H1 (cell line): ENCODE data around the gene CRADD. TPM values are rescaled to one million over a fixed set of nuclear protein-coding genes. Genes with fewer than 3 reads are reported as not detected.

Source experiments
- CTCF ChIA-PET: fragments of 300-600 bp; sonication (Branson Sonifier 250); formaldehyde crosslinking; loops from one replicate; lab custom pipeline; 2021; ENCODE audit not compliant: partially characterized antibody; lab: Charles Lee
- POLR2A ChIA-PET: fragments of 300-600 bp; sonication (Branson Sonifier 250); formaldehyde crosslinking; loops from one replicate; lab custom pipeline; 2021; ENCODE audit warnings: inconsistent platforms; ENCODE audit not compliant: partially characterized antibody; lab: Charles Lee
- DNase-seq, 2 experiments: peaks; one replicate each; pipeline versions ENCODE4 v3.0.0 to v3.0.0-alpha.2; 2010 to 2022; ENCODE audit warnings: low spot score in 2 of 2, low read depth in 1 of 2, mixed read lengths in 1 of 2
- FAIRE-seq: peaks from 2 replicates; lab custom pipeline; 2011; peaks lifted over from hg19 to GRCh38; lab: Jason Lieb, UNC
- H2AFZ ChIP-seq: 2 replicates; pipeline ENCODE4 v1.8.1; 2012; ENCODE audit warnings: low read length, inconsistent platforms
- H2AK5ac ChIP-seq: 2 replicates; pipeline ENCODE4 v1.6.1; 2013; ENCODE audit warnings: low read depth, low read length
- H2BK120ac ChIP-seq: replicated peaks from 2 replicates; pipeline ENCODE3; 2013; ENCODE audit warnings: low read depth, low read length, inconsistent platforms
- H2BK12ac ChIP-seq: 2 replicates; pipeline ENCODE4 v1.6.1; 2013; ENCODE audit warnings: low read depth, low read length
- H2BK15ac ChIP-seq: 2 replicates; pipeline ENCODE4 v1.6.1; 2013; ENCODE audit warnings: low read length
- H2BK20ac ChIP-seq: 2 replicates; pipeline ENCODE4 v1.6.1; 2013; ENCODE audit warnings: low read length
- H2BK5ac ChIP-seq: 2 replicates; pipeline ENCODE4 v1.6.1; 2013; ENCODE audit warnings: low read depth, low read length
- H3K14ac ChIP-seq: 2 replicates; pipeline ENCODE4 v1.6.1; 2013; ENCODE audit warnings: inconsistent platforms; ENCODE audit not compliant: insufficient read length
- H3K18ac ChIP-seq: 2 replicates; pipeline ENCODE4 v1.6.1; 2013; ENCODE audit warnings: low read length; ENCODE audit errors: extremely low read depth
- H3K23ac ChIP-seq: 2 replicates; pipeline ENCODE4 v1.6.1; 2013; ENCODE audit warnings: inconsistent platforms; ENCODE audit not compliant: insufficient read length
- H3K23me2 ChIP-seq: 2 replicates; pipeline ENCODE4 v1.6.1; 2013; ENCODE audit warnings: low read depth, low read length
- H3K27ac ChIP-seq: 2 replicates; pipeline ENCODE4 v1.6.1; 2011; ENCODE audit warnings: low read depth, low read length, inconsistent platforms
- H3K27me3 ChIP-seq, 4 experiments: replicated peaks in 1 of 4; 1 replicate in 1 of 4; 2 replicates in 3 of 4; pipeline versions ENCODE4 v1.6.1 to v1.8.1; 2011 to 2013; ENCODE audit warnings: low read length in 3 of 4, mild to moderate bottlenecking in 3 of 4, inconsistent platforms in 2 of 4, mixed read lengths in 2 of 4, moderate library complexity in 1 of 4; ENCODE audit not compliant: control insufficient read depth in 3 of 4, insufficient read depth in 3 of 4; ENCODE audit errors: extremely low read depth in 1 of 4
- H3K36me3 ChIP-seq, 4 experiments: 2 replicates each; pipeline versions ENCODE4 v1.6.1 to v1.8.1; 2011 to 2013; ENCODE audit warnings: mild to moderate bottlenecking in 4 of 4, low read length in 3 of 4, moderate library complexity in 2 of 4, control low read depth in 1 of 4, inconsistent platforms in 1 of 4; ENCODE audit not compliant: insufficient read depth in 4 of 4, control insufficient read depth in 2 of 4
- H3K4ac ChIP-seq: replicated peaks from 2 replicates; pipeline ENCODE3; 2013; ENCODE audit warnings: low read length, low read depth, mixed read lengths, inconsistent platforms; ENCODE audit not compliant: insufficient read length
- H3K4me1 ChIP-seq, 4 experiments: replicated peaks in 1 of 4; 1 replicate in 1 of 4; 2 replicates in 3 of 4; pipeline versions ENCODE4 v1.6.1 to v1.8.1; 2011 to 2013; ENCODE audit warnings: low read length in 3 of 4, inconsistent platforms in 2 of 4, mixed read lengths in 1 of 4; ENCODE audit not compliant: insufficient read depth in 4 of 4, control insufficient read depth in 3 of 4
- H3K4me2 ChIP-seq, 2 experiments: 2 replicates each; pipeline versions ENCODE4 v1.6.1 to v1.8.1; 2011 to 2013; ENCODE audit warnings: low read depth in 2 of 2, low read length in 2 of 2, control low read depth in 1 of 2, inconsistent platforms in 1 of 2, mild to moderate bottlenecking in 1 of 2; ENCODE audit not compliant: insufficient read depth in 1 of 2
- H3K4me3 ChIP-seq, 4 experiments: fragments of 200-600, 300-600 bp in 1 of 4; sonication (generic), shearing (Covaris generic), sonication (Bioruptor Twin) in 1 of 4; 2 replicates each; pipeline versions ENCODE4 v1.5.1 to v1.8.1; 2011 to 2016; ENCODE audit warnings: low read length in 4 of 4, low read depth in 3 of 4, control low read depth in 2 of 4, inconsistent platforms in 2 of 4, mild to moderate bottlenecking in 2 of 4, mixed read lengths in 1 of 4, moderate library complexity in 1 of 4; ENCODE audit not compliant: insufficient read depth in 2 of 4; ENCODE audit errors: extremely low read depth in 1 of 4
- H3K56ac ChIP-seq: replicated peaks from 2 replicates; pipeline ENCODE3; 2013; ENCODE audit warnings: low read depth, mild to moderate bottlenecking, mixed read lengths, low read length, inconsistent platforms; ENCODE audit not compliant: insufficient read length
- H3K79me1 ChIP-seq: 2 replicates; pipeline ENCODE4 v1.6.1; 2013; ENCODE audit warnings: low read depth, low read length, control low read depth
- H3K79me2 ChIP-seq, 2 experiments: 2 replicates each; pipeline versions ENCODE4 v1.6.1 to v1.8.1; 2012 to 2013; ENCODE audit warnings: low read length in 2 of 2, mild to moderate bottlenecking in 2 of 2, inconsistent platforms in 1 of 2; ENCODE audit not compliant: insufficient read depth in 2 of 2, control insufficient read depth in 1 of 2
- H3K9ac ChIP-seq, 4 experiments: replicated peaks in 1 of 4; 1 replicate in 1 of 4; 2 replicates in 3 of 4; pipeline versions ENCODE4 v1.6.1 to v1.8.1; 2011 to 2013; ENCODE audit warnings: low read depth in 3 of 4, low read length in 3 of 4, control low read depth in 2 of 4, mild to moderate bottlenecking in 2 of 4, moderate library complexity in 2 of 4, inconsistent platforms in 1 of 4; ENCODE audit errors: extremely low read depth in 1 of 4
- H3K9me3 ChIP-seq, 2 experiments: 2 replicates each; pipeline versions ENCODE4 v1.6.1 to v1.8.1; 2012 to 2013; ENCODE audit warnings: mild to moderate bottlenecking in 2 of 2, moderate library complexity in 2 of 2, control low read depth in 1 of 2, inconsistent platforms in 1 of 2, low read depth in 1 of 2, low read length in 1 of 2, mixed read lengths in 1 of 2; ENCODE audit not compliant: insufficient read depth in 2 of 2
- H4K20me1 ChIP-seq, 2 experiments: replicated peaks in 1 of 2; 2 replicates each; pipeline versions ENCODE3 to v1.8.1; 2011 to 2013; ENCODE audit warnings: inconsistent platforms in 2 of 2, low read length in 2 of 2, mild to moderate bottlenecking in 1 of 2; ENCODE audit not compliant: insufficient read depth in 2 of 2, control insufficient read depth in 1 of 2
- H4K5ac ChIP-seq: 2 replicates; pipeline ENCODE4 v1.6.1; 2013; ENCODE audit warnings: low read length, low read depth, mixed read lengths, inconsistent platforms; ENCODE audit not compliant: insufficient read length
- H4K8ac ChIP-seq: 2 replicates; pipeline ENCODE4 v1.8.0; 2013; ENCODE audit warnings: mild to moderate bottlenecking, moderate library complexity, low read length, inconsistent platforms; ENCODE audit not compliant: insufficient read depth; ENCODE audit errors: extremely low read depth
- H4K91ac ChIP-seq: replicated peaks from 2 replicates; pipeline ENCODE3; 2013; ENCODE audit warnings: low read length, mixed read lengths, inconsistent platforms; ENCODE audit not compliant: insufficient read length
- CBX5 ChIP-seq: fragments of 300-800, 300-1000 bp; sonication (generic); IDR thresholded peaks from 2 replicates; pipeline ENCODE4 v1.7.1; 2016; ENCODE audit warnings: antibody characterized with exemption, low read length, low read depth
- CBX8 ChIP-seq: fragments of 300-800, 300-1000 bp; sonication (generic); IDR thresholded peaks from 2 replicates; pipeline ENCODE4 v1.7.1; 2016; ENCODE audit warnings: low read depth, low read length, borderline replicate concordance
- EP300 ChIP-seq, 2 experiments: IDR thresholded peaks; 1 replicate in 1 of 2; 2 replicates in 1 of 2; pipeline ENCODE4 v1.6.1; 2011 to 2012; ENCODE audit warnings: low read depth in 2 of 2, low read length in 2 of 2, mild to moderate bottlenecking in 2 of 2, borderline replicate concordance in 1 of 2, inconsistent platforms in 1 of 2, moderate library complexity in 1 of 2
- GTF2F1 ChIP-seq: IDR thresholded peaks from 2 replicates; pipeline ENCODE4 v1.6.1; 2012; ENCODE audit warnings: low read depth, low read length, improper control_type of control experiment, borderline replicate concordance
- HDAC2 ChIP-seq, 2 experiments: fragments of 300-600 bp in 1 of 2; sonication (generic) in 1 of 2; IDR thresholded peaks; 2 replicates each; pipeline ENCODE4 v1.6.1; 2011 to 2012; ENCODE audit warnings: low read depth in 2 of 2, low read length in 2 of 2, mild to moderate bottlenecking in 2 of 2, moderate library complexity in 2 of 2, borderline replicate concordance in 1 of 2, inconsistent platforms in 1 of 2
- RFX5 ChIP-seq: IDR thresholded peaks from 2 replicates; pipeline ENCODE4 v1.6.1; 2011; ENCODE audit warnings: low read depth, low read length, improper control_type of control experiment, borderline replicate concordance
- SP1 ChIP-seq: IDR thresholded peaks from 2 replicates; pipeline ENCODE4 v1.6.1; 2011; ENCODE audit warnings: low read depth, low read length
- SP2 ChIP-seq: IDR thresholded peaks from 2 replicates; pipeline ENCODE4 v1.6.1; 2012; ENCODE audit warnings: mild to moderate bottlenecking, low read length, inconsistent platforms
- SUZ12 ChIP-seq: fragments of 200-600 bp; sonication (generic); IDR thresholded peaks from 2 replicates; pipeline ENCODE4 v1.6.1; 2012; ENCODE audit warnings: mild to moderate bottlenecking, inconsistent platforms, low read length, moderate library complexity, mixed read lengths
- TEAD4 ChIP-seq: IDR thresholded peaks from 2 replicates; pipeline ENCODE4 v1.6.1; 2012; ENCODE audit warnings: low read depth, low read length, inconsistent platforms, mixed read lengths
- ZNF274 ChIP-seq: IDR thresholded peaks from 2 replicates; pipeline ENCODE4 v1.7.0; 2012; ENCODE audit warnings: low read length, borderline replicate concordance; ENCODE audit errors: extremely low read depth
- polyA plus RNA-seq, 7 experiments: library from polyadenylated mRNA; depleted of rRNA in 3 of 7; stranded (reverse) in 5 of 7; unstranded in 2 of 7; fragments of >200 nt in 5 of 7; fragments of 200-250 nt in 2 of 7; gene quantifications; 1 replicate in 5 of 7; 2 replicates in 1 of 7; 4 replicates in 1 of 7; pipeline versions ENCODE4 v1.2.1 to v1.2.3, GENCODE V29; 2011 to 2013; ENCODE audit warnings: missing spikeins in 2 of 7, mixed read lengths in 2 of 7
- total RNA-seq: library from RNA; stranded (reverse); fragmentation: NEBNext Ultra II Directional; extraction: Animal tissue kit (Norgen Biotek cat#: 25700); gene quantifications from 2 replicates; pipeline ENCODE4 v1.2.1, GENCODE V29; 2021
- TF ChIP-seq, protein P1 (sequence below): IDR thresholded peaks from 2 replicates; pipeline ENCODE4 v1.6.1; 2011; ENCODE audit warnings: low read length, improper control_type of control experiment

The CRADD gene
- total and polyA plus RNA-seq, 2 of the 8 experiments (the other 6 are each of a cell fraction or from before 2014, with no cell fraction given): 8.1 to 15.4 TPM

- H3K9me3 ChIP-seq: no peaks in the 10 kb centered on the region
- DNase-seq (no peak), FAIRE-seq (no peak)
- H2BK12ac ChIP-seq: no peak overlapping the region
- ChIA-PET CTCF (no interaction called here), POLR2A (no interaction called here)
- H3K9ac ChIP-seq: no peak overlapping the region
- H3K4me3 ChIP-seq: no peak overlapping the region
- TF ChIP-seq SP1 (no peak), RFX5 (no peak), SP2 (no peak), GTF2F1 (no peak), ZNF274 (no peak), EP300 (IDR thresholded peaks at IDR 0.05; ENCODE audit: borderline replicate concordance in 1 of 2, low read depth in 2 of 2, low read length in 2 of 2) (no peak), CBX5 (no peak), HDAC2 (IDR thresholded peaks at IDR 0.05; ENCODE audit: borderline replicate concordance in 1 of 2, low read depth in 2 of 2, low read length in 2 of 2) (no peak), TEAD4 (no peak), SUZ12 (no peak), CBX8 (no peak)
- TF ChIP-seq, protein P1, sequence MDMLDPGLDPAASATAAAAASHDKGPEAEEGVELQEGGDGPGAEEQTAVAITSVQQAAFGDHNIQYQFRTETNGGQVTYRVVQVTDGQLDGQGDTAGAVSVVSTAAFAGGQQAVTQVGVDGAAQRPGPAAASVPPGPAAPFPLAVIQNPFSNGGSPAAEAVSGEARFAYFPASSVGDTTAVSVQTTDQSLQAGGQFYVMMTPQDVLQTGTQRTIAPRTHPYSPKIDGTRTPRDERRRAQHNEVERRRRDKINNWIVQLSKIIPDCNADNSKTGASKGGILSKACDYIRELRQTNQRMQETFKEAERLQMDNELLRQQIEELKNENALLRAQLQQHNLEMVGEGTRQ: no peak
- H3K23me2 ChIP-seq: no peaks in the 10 kb centered on the region; the same call in 1 of the 2 replicates
- H3K79me2 ChIP-seq: no peaks in the 10 kb centered on the region
- no peaks in the 10 kb centered on the region; the same call in 1 of the 2 replicates for H3K79me1 ChIP-seq
- H3K18ac ChIP-seq: no peak overlapping the region
- H3K36me3 ChIP-seq: no peaks in the 10 kb centered on the region
- no peak overlapping the region for H2BK120ac ChIP-seq
- no peak overlapping the region for H2BK20ac ChIP-seq
- H2BK5ac ChIP-seq: no peak overlapping the region
- no peaks in the 10 kb centered on the region for H3K27me3 ChIP-seq
- H4K20me1 ChIP-seq: no peaks in the 10 kb centered on the region
- H3K27ac ChIP-seq: no peak overlapping the region
- H4K8ac ChIP-seq: no peak overlapping the region
- H3K56ac ChIP-seq: no peak overlapping the region
- H2AK5ac ChIP-seq: no peak overlapping the region
- no peak overlapping the region for H3K23ac ChIP-seq
- H2BK15ac ChIP-seq: no peak overlapping the region
- no peak overlapping the region for H2AFZ ChIP-seq
- H4K5ac ChIP-seq: no peak overlapping the region
- H3K4me1 ChIP-seq: peaks cover 7 to 19% (median 12%) of the 10 kb centered on the region in 4 experiments; a peak in 5 of 7 replicates
- no peak overlapping the region for H3K4me2 ChIP-seq
- H3K4ac ChIP-seq: no peak overlapping the region
- no peak overlapping the region for H4K91ac ChIP-seq
- no peak overlapping the region for H3K14ac ChIP-seq
Observed at GRCh38 chr12:93696462-93696861, 19.3 kb downstream of the CRADD start.
